GM12801 (cell line): ENCODE data around the gene B3GALT6.

Source experiments
- CTCF ChIP-seq: IDR thresholded peaks from one replicate; pipeline ENCODE4 v1.5.1; 2011; ENCODE audit warnings: control low read depth; ENCODE audit not compliant: insufficient read length; ENCODE audit errors: extremely low read depth

The B3GALT6 gene

GRCh38 chr1:1243807-1244191 is 11.8 kb downstream of the B3GALT6 start:
- no peak for TF ChIP-seq CTCF

GRCh38 chr1:1244192-1244811 is 12.3 kb downstream of the B3GALT6 start:
- no peak for TF ChIP-seq CTCF

- no peak for TF ChIP-seq CTCF
Measured at GRCh38 chr1:1245178-1245816, 13.3 kb downstream of the B3GALT6 start.

- TF ChIP-seq CTCF: no peak
Measured at GRCh38 chr1:1245817-1246576, 14.0 kb downstream of the B3GALT6 start.

- no peak for TF ChIP-seq CTCF
Measured at GRCh38 chr1:1246577-1247340, 14.7 kb downstream of the B3GALT6 start, which contains the start of gene C1QTNF12. Gene C1QTNF12 (minus strand): TSS chr1:1246722. CDS start chr1:1246690, 32 bp downstream.

- no peak for TF ChIP-seq CTCF
Measured at GRCh38 chr1:1247341-1247913, 15.4 kb downstream of the B3GALT6 start.
